NOMO-1 treated with DMSO at 0.1 percent for 48 hours (cell line): Measurements from ENCODE around the gene CTSZ.
"Not testable (repeated sequence)": the region's sequence is repeated elsewhere in the genome, so short reads cannot be mapped to it uniquely, and the experiment has no call there.

ENCODE experiments used
- DNase-seq: peaks from one replicate; lab custom pipeline; 2025; ENCODE audit not compliant: unreplicated experiment; lab: John Stamatoyannopoulos, UW

The CTSZ gene

GRCh38 chr20:58950603-58951002 is 56.5 kb downstream of the CTSZ start:
- DNase-seq: no peak

- not testable (repeated sequence) for DNase-seq
These were observed 59.2 kb downstream of the CTSZ start for GRCh38 chr20:58947797-58948388.

- DNase-seq: peak; percentile 46
These were observed 61.0 kb downstream of the CTSZ start for GRCh38 chr20:58945965-58946631.
